HG02852 (cell line): ENCODE results near the gene ITPRIP.

Source experiments
- ATAC-seq: cut with Tn5 transposase; IDR thresholded peaks from one replicate; pipeline ENCODE4 v1.9.1; 2021; ENCODE audit warnings: mild to moderate bottlenecking, moderate library complexity; ENCODE audit not compliant: unreplicated experiment

ITPRIP gene

GRCh38 chr10:104337985-104338735, at the start of gene ITPRIP:
Gene ITPRIP, minus strand, starts transcription at chr10:104338465. Its CDS starts 22,414 bp downstream, at chr10:104316051.
- peak; percentile 72 for ATAC-seq

- ATAC-seq, result no peak
Observed at GRCh38 chr10:104387130-104387888, 49.0 kb upstream of the ITPRIP start.

GRCh38 chr10:104380336-104380735, 42.1 kb upstream of the ITPRIP start:
- no peak for ATAC-seq

- no peak for ATAC-seq
Observed at GRCh38 chr10:104376784-104377300, 38.6 kb upstream of the ITPRIP start.

- ATAC-seq, result no peak
Observed at GRCh38 chr10:104374591-104374990, 36.3 kb upstream of the ITPRIP start.

- no peak for ATAC-seq
Observed at GRCh38 chr10:104371753-104372152, 33.5 kb upstream of the ITPRIP start.

GRCh38 chr10:104368381-104368780, 30.1 kb upstream of the ITPRIP start:
- no peak for ATAC-seq

GRCh38 chr10:104367904-104368303, 29.6 kb upstream of the ITPRIP start:
- no peak for ATAC-seq

- ATAC-seq, result no peak
Observed at GRCh38 chr10:104359811-104360210, 21.5 kb upstream of the ITPRIP start.

GRCh38 chr10:104353325-104354048, 15.2 kb upstream of the ITPRIP start, which contains the start of gene CFAP58:
Gene CFAP58, plus strand, starts transcription at chr10:104353833. Its CDS starts 65 bp downstream, at chr10:104353898.
- ATAC-seq, result peak; percentile 60

GRCh38 chr10:104351919-104352318, 13.7 kb upstream of the ITPRIP start:
- ATAC-seq, result no peak

GRCh38 chr10:104351061-104351702, 12.9 kb upstream of the ITPRIP start:
- ATAC-seq, result no peak

GRCh38 chr10:104350127-104350635, 11.9 kb upstream of the ITPRIP start:
- peak; percentile 47 for ATAC-seq

- peak; percentile 57 for ATAC-seq
Observed at GRCh38 chr10:104349623-104350126, 11.4 kb upstream of the ITPRIP start.

GRCh38 chr10:104348601-104349000, 10.3 kb upstream of the ITPRIP start:
- ATAC-seq, result no peak

- ATAC-seq, result no peak
Observed at GRCh38 chr10:104347295-104348045, 9.2 kb upstream of the ITPRIP start.

GRCh38 chr10:104345941-104346340, 7.7 kb upstream of the ITPRIP start:
- no peak for ATAC-seq

GRCh38 chr10:104345515-104345914, 7.2 kb upstream of the ITPRIP start:
- no peak for ATAC-seq

- no peak for ATAC-seq
Observed at GRCh38 chr10:104344219-104344618, 6.0 kb upstream of the ITPRIP start.
